GM12878 (cell line): ENCODE results near the gene AKAP13. TPM values are rescaled to one million over a fixed set of nuclear protein-coding genes. Genes with fewer than 3 reads are reported as not detected.

ENCODE experiments used
- ATAC-seq: fragments of 200-7000 bp; cut with Tn5 transposase; 3 replicates; pipeline ENCODE4 v1.9.1; 2020; ENCODE audit warnings: mild to moderate bottlenecking, moderate library complexity
- BruUV-seq: library from RNA; stranded (reverse); fragments of 400-500 nt; replicated peaks from 2 replicates; lab custom pipeline; 2021; lab: Mats Ljungman, UMichigan
- CTCF ChIA-PET: fragments of 300-600 bp; sonication (Branson Sonifier 250); formaldehyde crosslinking; extraction: SDS; loops from one replicate; lab custom pipeline; 2021; ENCODE audit warnings: inconsistent platforms; lab: Yijun Ruan, JAX
- POLR2A ChIA-PET: fragments of 350-600 bp; formaldehyde crosslinking; extraction: SDS; loops from one replicate; lab custom pipeline; 2021; ENCODE audit warnings: inconsistent platforms; lab: Charles Lee
- RAD21 ChIA-PET: fragments of 300-600 bp; sonication (Branson Sonifier 250); formaldehyde crosslinking; loops from one replicate; lab custom pipeline; 2023; ENCODE audit warnings: antibody characterized with exemption; ENCODE audit not compliant: unreplicated experiment; lab: Charles Lee
- SMC1A ChIA-PET: fragments of 300-600 bp; sonication (Branson Sonifier 250); formaldehyde crosslinking; loops from one replicate; lab custom pipeline; 2023; ENCODE audit not compliant: unreplicated experiment, uncharacterized antibody; lab: Charles Lee
- DNase-seq: peaks from one replicate; pipeline ENCODE4 v3.0.0-alpha.2; 2011; ENCODE audit warnings: low read depth, low spot score
- FAIRE-seq: peaks from 3 replicates; lab custom pipeline; 2011; peaks lifted over from hg19 to GRCh38; lab: Jason Lieb, UNC
- H2AFZ ChIP-seq: 2 replicates; pipeline ENCODE4 v1.6.0; 2011; ENCODE audit warnings: low read depth, low read length, control low read depth; ENCODE audit not compliant: control insufficient read depth
- H3K27ac ChIP-seq: 2 replicates; pipeline ENCODE4 v1.5.1; 2011; ENCODE audit warnings: control low read depth; ENCODE audit not compliant: control insufficient read depth, insufficient read depth
- H3K27me3 ChIP-seq, 2 experiments: replicated peaks in 1 of 2; 2 replicates each; pipeline versions ENCODE4 v1.6.0 to v1.6.1; 2011; ENCODE audit warnings: low read length in 1 of 2; ENCODE audit not compliant: control insufficient read depth in 2 of 2, insufficient read depth in 2 of 2
- H3K36me3 ChIP-seq, 2 experiments: 2 replicates each; pipeline ENCODE4 v1.5.1; 2011; ENCODE audit warnings: low read length in 1 of 2; ENCODE audit not compliant: control insufficient read depth in 2 of 2, insufficient read depth in 2 of 2
- H3K4me1 ChIP-seq: 2 replicates; pipeline ENCODE4 v1.6.1; 2011; ENCODE audit warnings: mild to moderate bottlenecking, low read length, moderate library complexity, mixed read lengths; ENCODE audit not compliant: control insufficient read depth, insufficient read depth
- H3K4me2 ChIP-seq: 2 replicates; pipeline ENCODE4 v1.6.0; 2011; ENCODE audit warnings: control low read depth; ENCODE audit not compliant: control insufficient read depth, insufficient read depth
- H3K4me3 ChIP-seq: fragments of 200-600 bp; sonication (generic); 2 replicates; pipeline ENCODE4 v1.5.1; 2016
- H3K79me2 ChIP-seq: 2 replicates; pipeline ENCODE4 v1.6.0; 2011; ENCODE audit warnings: low read length; ENCODE audit not compliant: control insufficient read depth, insufficient read depth
- H3K9ac ChIP-seq: 2 replicates; pipeline ENCODE4 v1.8.0; 2011; ENCODE audit warnings: low read length, control low read depth, mixed read lengths; ENCODE audit not compliant: control insufficient read depth, insufficient read depth
- H3K9me3 ChIP-seq: replicated peaks from 3 replicates; pipeline ENCODE4 v1.5.1; 2011; ENCODE audit warnings: mild to moderate bottlenecking, low read length; ENCODE audit not compliant: control insufficient read depth, insufficient read depth
- H4K20me1 ChIP-seq: 2 replicates; pipeline ENCODE4 v1.6.0; 2011; ENCODE audit not compliant: control insufficient read depth, insufficient read depth
- CBX5 ChIP-seq: sonication (generic); IDR thresholded peaks from 2 replicates; pipeline ENCODE4 v1.6.1; 2016; ENCODE audit warnings: low read depth, moderate library complexity, mild to moderate bottlenecking, inconsistent platforms
- CUX1 ChIP-seq: IDR thresholded peaks from 2 replicates; pipeline ENCODE4 v1.6.1; 2012; ENCODE audit warnings: improper control_type of control experiment, low read depth, low read length; ENCODE audit not compliant: insufficient replicate concordance
- GABPA ChIP-seq: IDR thresholded peaks from 2 replicates; pipeline ENCODE4 v1.6.1; 2014; ENCODE audit warnings: antibody characterized with exemption, low read depth, mild to moderate bottlenecking, inconsistent platforms
- JUNB ChIP-seq: IDR thresholded peaks from 2 replicates; pipeline ENCODE4 v1.6.1; 2016; ENCODE audit warnings: antibody characterized with exemption, mild to moderate bottlenecking
- POLR2AphosphoS2 ChIP-seq: IDR thresholded peaks from 2 replicates; pipeline ENCODE4 v1.6.1; 2011; ENCODE audit warnings: low read depth, mild to moderate bottlenecking, low read length, improper control_type of control experiment, moderate library complexity
- RBBP5 ChIP-seq: fragments of 200-600 bp; sonication (generic); conservative IDR thresholded peaks from 2 replicates; pipeline ENCODE4 v1.6.1; 2016
- RCOR1 ChIP-seq: conservative IDR thresholded peaks from 2 replicates; pipeline ENCODE4 v1.6.1; 2012; ENCODE audit warnings: low read depth, low read length, improper control_type of control experiment
- TCF3 ChIP-seq: IDR thresholded peaks from 2 replicates; pipeline ENCODE4 v1.6.1; 2012; ENCODE audit warnings: low read depth, mild to moderate bottlenecking, low read length, borderline replicate concordance; ENCODE audit not compliant: insufficient read depth
- WGBS: methylation state at CpG from one replicate; pipeline ENCODE4 v1.1.6; 2016; ENCODE audit warnings: low lambda C conversion rate; ENCODE audit not compliant: insufficient replicate concordance, insufficient coverage; ENCODE audit errors: missing lambda C conversion rate; 5-methylcytosine and 5-hydroxymethylcytosine counted together
- in situ Hi-C: fragments of 300-500 bp; cut with MboI; formaldehyde crosslinking; loops from 9 replicates; pipeline ENCODE4 v1.14.3; 2018; ENCODE audit warnings: mixed read lengths
- intact Hi-C: fragments of 100-400 bp; cut with micrococcal nuclease; formaldehyde crosslinking; loops from one replicate; pipeline ENCODE4 v1.14.2; 2022; ENCODE audit not compliant: unreplicated experiment
- polyA plus RNA-seq, 11 experiments: library from polyadenylated mRNA; depleted of rRNA in 4 of 11; unstranded in 6 of 11; stranded (reverse) in 5 of 11; fragments of >200 nt; fragmentation: Nextera tagmentation in 4 of 11; fragmentation: Illumina TruSeq in 1 of 11; extraction: Ambion mirVana in 4 of 11; extraction: Trizol in 1 of 11; gene quantifications; 1 replicate in 1 of 11; 2 replicates in 10 of 11; pipeline versions ENCODE4 v1.2.1 to v1.2.3, GENCODE V29; 2011 to 2016; ENCODE audit warnings: inconsistent platforms in 2 of 11, missing spikeins in 2 of 11, low read depth in 1 of 11
- total RNA-seq, 4 experiments: library from RNA; depleted of rRNA in 3 of 4; stranded (reverse); fragments of >200 nt in 3 of 4; fragmentation: Illumina TruSeq in 1 of 4; extraction: Trizol in 1 of 4; gene quantifications; 2 replicates each; pipeline versions ENCODE4 v1.2.1 to v1.2.3, GENCODE V29; 2013 to 2021
- TF ChIP-seq, protein P1 (sequence below): fragments of 450-650 bp; IDR thresholded peaks from 2 replicates; pipeline ENCODE4 v1.6.1; 2017; ENCODE audit warnings: mild to moderate bottlenecking, moderate library complexity
- TF ChIP-seq, protein P2 (sequence below): IDR thresholded peaks from 2 replicates; pipeline ENCODE4 v1.6.1; 2011; ENCODE audit warnings: borderline replicate concordance, low read depth, mild to moderate bottlenecking, moderate library complexity, mixed read lengths, low read length; ENCODE audit not compliant: insufficient read depth; ENCODE audit errors: extremely low read length

AKAP13 gene
- total and polyA plus RNA-seq, 10 of the 15 experiments (the other 5 are each of a cell fraction or from before 2014, with no cell fraction given), result 14.4 to 74.9 (median 55.1) TPM

GRCh38 chr15:85377986-85378385, 2.4 kb upstream of the AKAP13 start:
- no peak overlapping the region for H3K4me2 ChIP-seq
- ATAC-seq, result no peak
- no peaks in the 10 kb centered on the region; a peak in 2 of 4 replicates for H3K27me3 ChIP-seq
- no peaks in the 10 kb centered on the region for H4K20me1 ChIP-seq
- H2AFZ ChIP-seq, result no peak overlapping the region
- no peaks in the 10 kb centered on the region for H3K36me3 ChIP-seq
- no peaks in the 10 kb centered on the region for H3K4me1 ChIP-seq
- ChIA-PET RAD21 (interaction anchor here (1.0 to 8.2 kb wide), 4 partner anchors 10 to 35 kb away, joined by 3 to 121 read pairs (median 4); no protein-coding TSS in a partner anchor), CTCF (interaction anchor here (0.9 to 6.8 kb wide), 4 partner anchors 8 to 47 kb away, joined by 3 to 80 read pairs (median 5); no protein-coding TSS in a partner anchor), SMC1A (interaction anchor here (1.4 to 6.9 kb wide), 3 partner anchors 10 to 34 kb away, joined by 4 to 70 read pairs (median 25); no protein-coding TSS in a partner anchor), POLR2A (interaction anchor here (0.6 to 1.0 kb wide), 2 partner anchors 10 to 80 kb away, joined by 3 to 4 read pairs; no protein-coding TSS in a partner anchor)
- TF ChIP-seq, protein P1, sequence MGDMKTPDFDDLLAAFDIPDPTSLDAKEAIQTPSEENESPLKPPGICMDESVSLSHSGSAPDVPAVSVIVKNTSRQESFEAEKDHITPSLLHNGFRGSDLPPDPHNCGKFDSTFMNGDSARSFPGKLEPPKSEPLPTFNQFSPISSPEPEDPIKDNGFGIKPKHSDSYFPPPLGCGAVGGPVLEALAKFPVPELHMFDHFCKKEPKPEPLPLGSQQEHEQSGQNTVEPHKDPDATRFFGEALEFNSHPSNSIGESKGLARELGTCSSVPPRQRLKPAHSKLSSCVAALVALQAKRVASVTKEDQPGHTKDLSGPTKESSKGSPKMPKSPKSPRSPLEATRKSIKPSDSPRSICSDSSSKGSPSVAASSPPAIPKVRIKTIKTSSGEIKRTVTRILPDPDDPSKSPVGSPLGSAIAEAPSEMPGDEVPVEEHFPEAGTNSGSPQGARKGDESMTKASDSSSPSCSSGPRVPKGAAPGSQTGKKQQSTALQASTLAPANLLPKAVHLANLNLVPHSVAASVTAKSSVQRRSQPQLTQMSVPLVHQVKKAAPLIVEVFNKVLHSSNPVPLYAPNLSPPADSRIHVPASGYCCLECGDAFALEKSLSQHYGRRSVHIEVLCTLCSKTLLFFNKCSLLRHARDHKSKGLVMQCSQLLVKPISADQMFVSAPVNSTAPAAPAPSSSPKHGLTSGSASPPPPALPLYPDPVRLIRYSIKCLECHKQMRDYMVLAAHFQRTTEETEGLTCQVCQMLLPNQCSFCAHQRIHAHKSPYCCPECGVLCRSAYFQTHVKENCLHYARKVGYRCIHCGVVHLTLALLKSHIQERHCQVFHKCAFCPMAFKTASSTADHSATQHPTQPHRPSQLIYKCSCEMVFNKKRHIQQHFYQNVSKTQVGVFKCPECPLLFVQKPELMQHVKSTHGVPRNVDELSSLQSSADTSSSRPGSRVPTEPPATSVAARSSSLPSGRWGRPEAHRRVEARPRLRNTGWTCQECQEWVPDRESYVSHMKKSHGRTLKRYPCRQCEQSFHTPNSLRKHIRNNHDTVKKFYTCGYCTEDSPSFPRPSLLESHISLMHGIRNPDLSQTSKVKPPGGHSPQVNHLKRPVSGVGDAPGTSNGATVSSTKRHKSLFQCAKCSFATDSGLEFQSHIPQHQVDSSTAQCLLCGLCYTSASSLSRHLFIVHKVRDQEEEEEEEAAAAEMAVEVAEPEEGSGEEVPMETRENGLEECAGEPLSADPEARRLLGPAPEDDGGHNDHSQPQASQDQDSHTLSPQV, result no peak
- TF ChIP-seq RBBP5 (no peak), JUNB (no peak), RCOR1 (no peak), CUX1 (no peak), TCF3 (no peak), GABPA (no peak), POLR2AphosphoS2 (no peak), CBX5 (no peak)
- TF ChIP-seq, protein P2, sequence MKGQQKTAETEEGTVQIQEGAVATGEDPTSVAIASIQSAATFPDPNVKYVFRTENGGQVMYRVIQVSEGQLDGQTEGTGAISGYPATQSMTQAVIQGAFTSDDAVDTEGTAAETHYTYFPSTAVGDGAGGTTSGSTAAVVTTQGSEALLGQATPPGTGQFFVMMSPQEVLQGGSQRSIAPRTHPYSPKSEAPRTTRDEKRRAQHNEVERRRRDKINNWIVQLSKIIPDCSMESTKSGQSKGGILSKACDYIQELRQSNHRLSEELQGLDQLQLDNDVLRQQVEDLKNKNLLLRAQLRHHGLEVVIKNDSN, result no peak
- no peak overlapping the region for H3K4me3 ChIP-seq
- H3K9ac ChIP-seq, result no peak overlapping the region
- DNase-seq, result no peak
- H3K79me2 ChIP-seq, result peaks cover 21% of the 10 kb centered on the region
- H3K27ac ChIP-seq, result no peak overlapping the region
- no peak for FAIRE-seq
- in situ Hi-C loops (no loop called here), intact Hi-C loops (no loop called here)
- BruUV-seq, result no TSS peak
- 79% methylated on average over 6 of the region's 6 CpGs for WGBS
- H3K9me3 ChIP-seq, result no peaks in the 10 kb centered on the region
